GM18873 (cell line): ENCODE results near the gene HENMT1.
"Not testable (repeated sequence)": the region's sequence is repeated elsewhere in the genome, so short reads cannot be mapped to it uniquely, and the experiment has no call there.

Experiments used
- ATAC-seq: cut with Tn5 transposase; IDR thresholded peaks from one replicate; pipeline ENCODE4 v1.9.1; 2021; ENCODE audit warnings: mild to moderate bottlenecking, moderate library complexity, moderate number of reproducible peaks; ENCODE audit not compliant: unreplicated experiment, low FRiP score

HENMT1 gene

GRCh38 chr1:108678706-108679105, 17.8 kb upstream of the HENMT1 start:
- no peak for ATAC-seq

DNA sequence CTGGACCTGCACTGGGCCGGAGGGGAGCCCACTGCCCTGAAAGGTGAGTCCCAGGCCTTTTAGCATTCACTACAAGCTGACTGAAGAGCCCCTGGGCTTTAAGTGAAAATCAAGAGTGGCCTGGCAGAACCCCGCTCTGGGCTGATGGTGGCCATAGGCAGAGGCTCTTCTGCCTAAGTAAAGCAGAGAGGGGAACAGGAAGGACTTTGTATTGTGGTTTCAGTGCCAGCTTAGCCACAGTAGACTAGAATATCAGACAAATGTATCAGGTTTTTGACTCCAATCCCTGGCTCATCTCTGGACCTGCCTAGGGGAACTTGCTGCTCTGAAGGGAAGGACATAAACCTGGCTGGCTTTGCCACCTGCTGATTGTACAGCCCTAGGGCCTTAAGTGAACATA, 10.2 kb upstream of the HENMT1 start:
- no peak for ATAC-seq

- no peak for ATAC-seq
Measured at GRCh38 chr1:108670131-108670773, 9.4 kb upstream of the HENMT1 start.

DNA sequence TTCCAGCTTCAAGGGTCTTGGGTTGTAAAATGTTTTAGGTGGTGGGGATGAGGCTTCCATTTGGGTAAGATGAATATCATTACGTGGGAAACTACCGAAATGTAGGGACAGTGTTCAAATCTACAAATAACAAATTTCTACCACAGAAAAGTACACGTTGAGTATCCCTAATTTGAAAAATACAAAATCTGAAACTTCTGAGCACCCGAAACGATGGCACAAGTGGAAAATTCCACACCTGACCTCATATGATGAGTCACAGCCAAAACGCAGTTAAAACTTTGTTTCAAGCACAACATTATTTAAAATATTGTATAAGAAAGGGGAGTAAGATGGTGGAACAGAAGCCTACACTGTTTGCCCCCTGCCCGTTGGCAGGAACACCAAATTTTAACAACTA, 8.8 kb upstream of the HENMT1 start:
- ATAC-seq, result no peak

- no peak for ATAC-seq
Measured at GRCh38 chr1:108668777-108669176, 7.9 kb upstream of the HENMT1 start.

DNA sequence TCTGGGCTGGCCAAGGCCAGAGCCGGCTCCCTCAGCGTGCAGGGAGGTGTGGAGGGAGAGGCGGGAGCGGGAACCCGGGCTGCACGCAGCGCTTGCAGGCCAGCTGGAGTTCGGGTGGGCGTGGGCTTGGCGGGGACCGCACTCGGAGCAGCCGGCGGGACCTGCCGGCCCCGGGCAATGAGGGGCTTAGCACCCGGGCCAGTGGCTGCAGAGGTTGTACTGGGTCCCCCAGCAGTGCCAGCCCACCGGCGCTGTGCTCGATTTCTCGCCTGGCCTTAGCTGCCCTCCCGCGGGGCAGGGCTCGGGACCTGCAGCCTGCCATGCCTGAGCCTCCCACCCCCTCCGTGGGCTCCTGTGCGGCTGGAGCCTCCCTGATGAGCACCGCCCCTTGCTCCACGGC, 6.5 kb upstream of the HENMT1 start:
- ATAC-seq, result not testable (repeated sequence)

DNA sequence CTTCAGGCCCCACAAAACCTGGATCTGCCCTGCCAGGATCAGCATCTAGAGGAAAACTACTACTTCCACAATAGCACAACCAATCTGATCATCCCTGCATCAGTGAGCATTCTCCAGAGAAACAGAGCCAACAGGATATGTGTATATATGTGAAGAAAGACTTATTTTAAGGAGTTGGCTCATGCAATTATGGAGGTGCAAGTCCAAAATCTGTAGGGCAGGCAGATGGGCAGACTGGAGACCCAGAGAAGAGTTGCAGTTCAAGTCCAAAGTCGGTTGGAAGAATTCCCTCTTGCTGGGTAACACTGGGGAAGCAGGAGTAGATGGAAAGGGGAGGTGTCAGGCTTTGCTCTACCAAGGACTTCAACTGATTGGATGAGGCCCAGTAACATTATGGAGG, 4.9 kb upstream of the HENMT1 start:
- ATAC-seq, result no peak

DNA sequence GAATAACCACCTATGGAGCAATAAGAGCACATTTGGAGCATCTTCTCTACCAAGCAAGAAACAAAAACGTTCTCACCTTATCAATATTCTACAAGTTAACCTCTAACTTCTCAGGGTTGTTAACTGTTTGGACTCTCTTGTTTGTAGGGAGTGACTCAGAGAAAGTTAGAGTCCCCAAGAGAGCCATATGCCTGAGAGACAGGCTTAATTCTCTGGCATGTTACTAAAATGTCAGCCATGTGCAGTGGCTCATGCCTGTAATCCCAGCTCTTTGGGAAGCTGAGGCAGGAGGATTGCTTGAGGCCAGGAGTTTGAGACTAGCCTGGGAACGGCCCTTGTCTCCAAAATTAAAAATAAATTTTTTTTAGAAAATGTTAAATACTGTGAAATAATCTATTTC, 4.2 kb upstream of the HENMT1 start:
- ATAC-seq, result no peak

GRCh38 chr1:108664481-108664880, 3.6 kb upstream of the HENMT1 start:
- no peak for ATAC-seq

DNA sequence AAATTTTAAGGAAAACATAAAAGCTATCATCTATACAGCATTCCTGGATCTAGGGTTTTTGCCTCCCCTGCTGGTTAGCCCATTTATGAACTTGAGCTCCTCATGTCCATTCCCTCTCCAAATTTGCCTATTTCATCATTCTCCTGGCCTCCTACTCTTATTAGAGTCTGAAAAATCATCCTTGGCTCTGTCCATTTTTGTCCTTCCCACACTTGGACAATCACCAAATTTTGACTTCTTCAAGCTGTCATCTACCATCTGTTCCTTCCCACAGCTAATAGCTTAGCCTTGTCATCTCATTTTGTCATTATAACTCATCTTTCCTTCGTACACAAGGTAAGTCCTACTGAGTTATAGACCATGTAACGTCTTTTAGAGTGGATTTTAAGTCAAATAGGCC, 2.2 kb upstream of the HENMT1 start:
- ATAC-seq, result no peak

DNA sequence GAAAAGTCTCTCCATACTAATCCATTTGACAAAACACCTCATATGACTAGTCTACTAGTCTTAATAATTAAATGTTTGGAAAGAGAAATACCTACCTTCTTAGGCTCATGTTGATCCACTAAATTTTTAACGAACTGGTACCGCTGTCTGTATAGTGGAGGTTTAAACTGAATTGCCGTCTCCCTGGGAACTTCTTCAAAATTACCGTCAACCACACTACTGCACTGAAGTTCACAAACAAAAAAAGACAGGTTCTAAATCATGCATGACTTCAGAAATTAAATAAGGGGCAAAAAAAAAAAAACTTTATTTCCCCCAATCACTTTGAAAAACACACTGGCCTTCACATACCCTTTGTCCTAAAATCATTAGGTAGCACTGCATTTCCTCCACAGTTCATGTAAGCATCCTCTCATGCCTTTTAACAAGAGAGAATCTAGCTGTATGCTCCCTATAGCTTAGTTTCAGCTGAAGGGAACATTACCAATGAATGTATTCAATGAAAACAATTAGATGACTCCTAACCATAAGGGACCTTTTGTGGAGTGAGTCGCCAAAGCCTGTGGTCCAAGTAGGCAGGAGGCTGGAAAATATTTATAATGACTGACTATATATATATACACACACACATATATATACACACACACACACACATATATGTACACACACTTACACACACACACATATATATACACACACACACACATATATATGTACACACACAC, 3.4 kb downstream of the HENMT1 start:
- ATAC-seq, result no peak

DNA sequence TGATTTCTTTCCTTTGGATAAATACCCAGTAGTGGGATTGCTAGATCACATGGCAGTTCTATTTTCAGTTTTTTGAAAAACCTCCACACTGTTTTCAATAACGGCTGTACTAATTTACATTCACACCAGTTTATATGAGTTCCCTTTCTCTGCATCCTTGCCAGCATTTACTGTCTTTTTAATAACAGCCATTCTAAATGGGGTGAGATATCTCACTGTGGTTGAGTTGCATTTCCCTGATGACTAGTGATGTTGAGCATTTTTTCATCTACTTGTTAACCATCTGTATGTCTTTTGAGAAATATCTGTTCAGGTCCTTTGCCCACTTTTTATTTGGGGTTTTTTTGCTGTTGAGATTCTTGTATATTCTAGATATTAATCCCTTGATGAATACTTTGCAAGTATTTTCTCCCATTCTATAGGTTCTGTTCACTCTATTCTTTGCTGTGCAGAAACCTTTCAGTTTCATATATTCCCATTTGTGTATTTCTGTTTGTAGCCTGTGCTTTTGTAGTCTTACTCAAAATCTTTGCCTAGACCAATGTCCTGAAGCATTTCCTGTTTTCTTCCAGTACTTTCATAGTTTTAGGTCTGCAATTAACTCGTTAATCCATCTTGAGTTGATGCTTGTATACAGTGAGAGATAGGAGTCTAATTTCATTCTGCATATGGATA, 7.3 kb downstream of the HENMT1 start:
- no peak for ATAC-seq

DNA sequence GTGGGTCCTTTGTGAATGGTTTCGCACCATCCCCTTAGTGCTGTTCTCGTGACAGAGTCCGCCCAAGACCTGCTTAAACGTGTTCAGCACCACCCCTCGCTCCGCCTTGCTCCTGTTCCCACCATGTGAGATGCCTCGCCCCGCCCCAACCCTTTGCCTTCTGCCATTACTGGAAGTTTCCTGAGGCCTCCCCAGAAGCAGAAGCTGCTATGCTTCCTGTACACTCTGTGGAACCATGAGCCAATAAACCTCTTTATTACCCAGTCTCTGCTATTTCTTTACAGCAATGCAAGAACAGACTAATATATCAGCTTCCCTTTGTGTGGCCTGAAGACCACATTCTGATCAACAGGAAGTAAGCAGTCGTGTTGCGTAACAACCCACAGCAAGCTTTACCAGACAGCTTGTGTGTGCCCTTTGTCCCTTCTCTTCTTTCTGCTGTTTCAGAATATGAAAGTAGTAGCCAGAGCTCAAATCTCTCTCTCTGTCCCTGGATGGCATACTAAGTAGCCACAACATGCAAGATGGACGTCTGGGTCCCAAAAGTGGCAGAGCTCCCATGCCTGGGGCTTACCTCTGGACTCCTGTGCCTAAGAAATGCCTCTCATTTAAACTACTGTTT, 14.1 kb downstream of the HENMT1 start:
- ATAC-seq, result no peak

GRCh38 chr1:108646265-108646647, 14.6 kb downstream of the HENMT1 start:
- no peak for ATAC-seq

DNA sequence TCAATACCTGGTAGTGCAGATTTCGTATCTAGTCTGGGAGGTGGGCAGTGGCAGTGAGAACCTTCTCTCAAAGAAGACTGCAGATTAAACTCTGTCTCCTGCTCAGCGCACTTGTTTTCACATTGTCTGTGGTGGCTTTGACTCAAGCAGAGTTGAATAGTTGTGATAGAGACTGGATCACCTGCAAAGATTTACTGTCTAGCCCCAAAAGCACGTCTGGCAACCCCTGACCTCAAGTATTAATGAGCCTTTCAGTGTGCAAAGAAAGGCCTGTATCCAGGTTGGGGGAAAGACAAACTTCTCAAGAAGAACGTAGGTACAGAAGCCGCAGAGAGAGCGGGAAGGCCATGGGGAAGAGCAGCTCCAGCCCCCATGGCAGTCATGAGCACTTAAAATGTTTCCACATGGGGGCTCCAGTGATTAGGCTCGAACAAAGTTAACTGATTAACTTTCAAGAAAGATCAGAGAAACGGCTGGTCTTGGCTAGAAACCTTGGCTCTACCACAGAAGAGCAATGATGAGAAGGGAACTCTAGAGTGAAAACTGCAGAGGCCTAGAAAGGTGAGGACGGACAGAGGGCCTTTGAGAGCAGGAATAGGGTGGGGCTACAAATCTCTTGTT, 15.2 kb downstream of the HENMT1 start:
- ATAC-seq, result no peak

- no peak for ATAC-seq
Measured at GRCh38 chr1:108644984-108645383, 15.9 kb downstream of the HENMT1 start.

DNA sequence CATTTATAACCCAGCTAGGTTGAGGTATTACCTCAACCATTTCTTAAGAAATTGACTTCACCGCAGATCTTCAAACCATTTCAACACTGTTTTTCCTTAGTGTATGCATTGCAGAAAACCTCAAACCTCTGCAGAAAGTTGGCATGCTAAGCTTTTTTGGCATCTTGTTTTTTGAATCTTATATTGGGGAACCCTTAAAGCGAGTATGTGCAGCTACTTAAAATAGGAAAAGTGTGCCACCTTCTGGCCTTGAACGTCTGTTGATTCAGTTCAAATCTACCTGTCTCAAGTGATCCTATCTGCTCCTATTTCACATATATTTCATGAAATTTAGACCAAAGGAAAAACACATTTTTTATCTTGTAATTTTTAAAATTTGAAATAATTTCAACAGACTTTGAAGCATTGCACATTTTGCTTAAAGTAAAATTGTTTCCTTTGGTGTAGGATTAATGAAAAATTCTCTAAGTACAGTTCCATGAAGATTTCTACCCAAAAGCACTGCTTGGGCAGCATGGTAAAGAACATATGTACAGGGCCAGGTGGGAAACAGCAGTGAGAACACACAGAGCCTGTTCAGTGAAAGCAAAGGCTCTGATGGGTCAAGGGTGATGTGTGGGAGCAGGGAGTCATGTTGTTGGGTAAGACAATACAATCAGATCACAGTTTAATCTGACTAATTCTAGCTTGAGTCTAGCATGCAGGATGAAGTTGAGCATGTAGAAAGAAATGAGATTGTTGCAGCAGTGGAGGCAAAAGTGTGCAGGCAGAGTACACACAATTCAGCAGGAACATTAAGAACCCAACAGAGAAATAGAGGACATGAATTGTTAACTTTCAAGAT, 17.2 kb downstream of the HENMT1 start:
- ATAC-seq, result no peak

DNA sequence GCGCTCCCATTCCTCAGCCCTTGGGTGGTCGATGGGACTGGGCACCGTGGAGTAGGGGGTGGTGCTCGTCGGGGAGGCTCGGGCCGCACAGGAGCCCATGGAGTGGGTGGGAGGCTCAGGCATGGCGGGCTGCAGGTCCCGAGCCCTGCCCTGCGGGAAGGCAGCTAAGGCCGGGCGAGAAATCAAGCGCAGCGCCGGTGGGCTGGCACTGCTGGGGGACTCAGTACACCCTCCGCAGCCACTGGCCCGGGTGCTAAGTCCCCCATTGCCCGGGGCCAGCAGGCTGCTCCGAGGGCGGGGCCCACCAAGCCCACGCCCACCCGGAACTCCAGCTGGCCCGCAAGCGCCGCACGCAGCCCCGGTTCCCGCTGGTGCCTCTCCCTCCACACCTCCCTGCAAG, 20.0 kb downstream of the HENMT1 start:
- not testable (repeated sequence) for ATAC-seq

GRCh38 chr1:108639899-108640560, 20.9 kb downstream of the HENMT1 start:
- ATAC-seq, result no peak

GRCh38 chr1:108636876-108637275, 24.0 kb downstream of the HENMT1 start:
- no peak for ATAC-seq
